ENCODE data around the gene HBG2.

HBG2 gene

DNA sequence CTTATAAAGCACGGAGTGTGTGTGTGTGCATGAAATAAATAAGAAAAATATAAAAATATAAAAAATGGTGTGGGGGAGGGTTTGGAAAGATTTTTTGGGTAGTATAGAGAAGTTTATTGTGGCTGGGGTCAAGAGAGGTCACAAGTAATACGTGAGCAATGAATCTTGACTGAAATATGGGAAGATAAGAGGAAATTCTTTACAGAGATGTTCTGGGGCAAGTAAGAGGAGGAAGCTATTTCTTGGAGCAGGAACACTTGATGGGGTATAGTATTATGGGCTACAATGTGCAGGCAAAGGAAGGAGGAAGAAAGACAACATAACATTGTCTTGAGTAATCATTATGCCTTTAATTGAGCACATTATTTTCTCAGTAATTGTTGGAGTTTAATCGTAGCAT lies 22.4 kb downstream of the HBG2 start:
- H3K27me3 ChIP-seq (ENCODE audit: insufficient read depth, low read length, poor library complexity, severe bottlenecking) = no peaks in the 10 kb centered on the region
- H3K79me2 ChIP-seq (ENCODE audit: insufficient read depth, low read length) = no peaks in the 10 kb centered on the region
- no peak overlapping the region for H2AFZ ChIP-seq (ENCODE audit: low read length)
- TF ChIP-seq, protein P1, sequence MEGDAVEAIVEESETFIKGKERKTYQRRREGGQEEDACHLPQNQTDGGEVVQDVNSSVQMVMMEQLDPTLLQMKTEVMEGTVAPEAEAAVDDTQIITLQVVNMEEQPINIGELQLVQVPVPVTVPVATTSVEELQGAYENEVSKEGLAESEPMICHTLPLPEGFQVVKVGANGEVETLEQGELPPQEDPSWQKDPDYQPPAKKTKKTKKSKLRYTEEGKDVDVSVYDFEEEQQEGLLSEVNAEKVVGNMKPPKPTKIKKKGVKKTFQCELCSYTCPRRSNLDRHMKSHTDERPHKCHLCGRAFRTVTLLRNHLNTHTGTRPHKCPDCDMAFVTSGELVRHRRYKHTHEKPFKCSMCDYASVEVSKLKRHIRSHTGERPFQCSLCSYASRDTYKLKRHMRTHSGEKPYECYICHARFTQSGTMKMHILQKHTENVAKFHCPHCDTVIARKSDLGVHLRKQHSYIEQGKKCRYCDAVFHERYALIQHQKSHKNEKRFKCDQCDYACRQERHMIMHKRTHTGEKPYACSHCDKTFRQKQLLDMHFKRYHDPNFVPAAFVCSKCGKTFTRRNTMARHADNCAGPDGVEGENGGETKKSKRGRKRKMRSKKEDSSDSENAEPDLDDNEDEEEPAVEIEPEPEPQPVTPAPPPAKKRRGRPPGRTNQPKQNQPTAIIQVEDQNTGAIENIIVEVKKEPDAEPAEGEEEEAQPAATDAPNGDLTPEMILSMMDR (conservative IDR thresholded peaks at IDR 0.05; ENCODE audit: low read length) = no peak
- no peak for TF ChIP-seq EZH2phosphoT487 (IDR thresholded peaks at IDR 0.05; ENCODE audit: borderline replicate concordance)
- H3K4me2 ChIP-seq (ENCODE audit: low read depth, low read length, poor library complexity, severe bottlenecking) = no peak overlapping the region
- no peaks in the 10 kb centered on the region for H3K9me3 ChIP-seq (ENCODE audit: insufficient read depth, low read depth, low read length)
- H3K9me2 ChIP-seq (replicated peaks; ENCODE audit: low read depth, low read length) = no peaks in the 10 kb centered on the region
- no peak overlapping the region for H3K4me3 ChIP-seq (ENCODE audit: low read length, poor library complexity, severe bottlenecking)
- no peak overlapping the region for H3K9ac ChIP-seq (ENCODE audit: low read depth, low read length, poor library complexity, severe bottlenecking)
- no peaks in the 10 kb centered on the region for H3K4me1 ChIP-seq (ENCODE audit: insufficient read depth, low read length, poor library complexity, severe bottlenecking)
- no peaks in the 10 kb centered on the region for H3F3A ChIP-seq (ENCODE audit: low read depth)
- no peaks in the 10 kb centered on the region for H3K36me3 ChIP-seq (ENCODE audit: insufficient read depth, low read length)
- H4K20me1 ChIP-seq (ENCODE audit: insufficient read depth, low read length, poor library complexity, severe bottlenecking) = no peaks in the 10 kb centered on the region

DNA sequence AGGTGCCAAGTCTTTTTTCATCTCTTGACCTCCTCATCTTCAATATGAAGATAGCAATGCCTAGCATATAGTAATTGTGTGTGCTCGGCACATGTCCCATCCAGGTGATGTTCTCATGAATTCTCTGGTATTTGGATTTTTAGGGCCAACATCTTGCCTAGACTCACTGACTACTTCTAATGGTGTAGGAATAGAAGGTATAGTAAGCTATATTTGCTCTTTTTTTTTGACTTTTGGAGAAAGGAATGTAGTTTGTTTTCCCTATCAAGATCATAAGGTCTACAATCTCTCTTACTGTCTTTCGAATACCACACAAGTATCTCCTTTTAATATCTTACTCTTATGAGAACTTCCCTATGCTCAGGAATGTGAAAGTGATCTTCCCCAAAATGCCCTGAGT lies 23.5 kb downstream of the HBG2 start:
- Histone ChIP-seq H2AFZ (ENCODE audit: low read length) (no peak overlapping the region), H3K4me2 (ENCODE audit: low read depth, low read length, poor library complexity, severe bottlenecking) (no peak overlapping the region), H3K79me2 (ENCODE audit: insufficient read depth, low read length) (no peaks in the 10 kb centered on the region)

DNA sequence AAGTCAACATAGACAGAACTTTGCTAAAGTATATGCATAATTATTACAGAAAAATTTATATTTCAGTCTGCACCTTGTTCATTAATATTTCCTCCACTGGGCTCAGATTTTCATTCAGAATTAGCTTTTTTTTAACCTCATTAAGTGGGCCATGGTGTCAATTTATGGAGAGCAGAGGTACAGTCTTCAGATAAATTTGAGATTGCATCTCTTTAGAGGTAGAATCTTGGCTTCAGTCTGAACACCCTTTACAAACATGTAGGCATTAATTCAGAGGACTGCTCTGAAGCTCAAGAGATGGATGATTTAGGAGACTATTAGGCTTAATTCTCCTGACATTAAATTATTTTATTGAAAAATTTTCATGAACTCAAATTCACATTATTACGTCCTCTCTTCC lies 24.3 kb downstream of the HBG2 start:
- no peak overlapping the region for H3K9ac ChIP-seq (ENCODE audit: low read depth, low read length, poor library complexity, severe bottlenecking)
- no peaks in the 10 kb centered on the region for H3K9me3 ChIP-seq (ENCODE audit: insufficient read depth, low read depth, low read length)
- H3K9me2 ChIP-seq (replicated peaks; ENCODE audit: low read depth, low read length) = no peaks in the 10 kb centered on the region
- H3K4me3 ChIP-seq (ENCODE audit: low read length, poor library complexity, severe bottlenecking) = no peak overlapping the region
- no peak overlapping the region for H2AFZ ChIP-seq (ENCODE audit: low read length)
- H3K36me3 ChIP-seq (ENCODE audit: insufficient read depth, low read length) = no peaks in the 10 kb centered on the region
- no peaks in the 10 kb centered on the region for H4K20me1 ChIP-seq (ENCODE audit: insufficient read depth, low read length, poor library complexity, severe bottlenecking)
- no peaks in the 10 kb centered on the region for H3K27me3 ChIP-seq (ENCODE audit: insufficient read depth, low read length, poor library complexity, severe bottlenecking)
- no peaks in the 10 kb centered on the region for H3F3A ChIP-seq (ENCODE audit: low read depth)
- TF ChIP-seq, protein P1 (conservative IDR thresholded peaks at IDR 0.05; ENCODE audit: low read length) = no peak
- TF ChIP-seq EZH2phosphoT487 (IDR thresholded peaks at IDR 0.05; ENCODE audit: borderline replicate concordance) = no peak
- no peaks in the 10 kb centered on the region for H3K4me1 ChIP-seq (ENCODE audit: insufficient read depth, low read length, poor library complexity, severe bottlenecking)
- no peaks in the 10 kb centered on the region for H3K79me2 ChIP-seq (ENCODE audit: insufficient read depth, low read length)
- no peak overlapping the region for H3K4me2 ChIP-seq (ENCODE audit: low read depth, low read length, poor library complexity, severe bottlenecking)

More for the DNA sequence above, 23.5 kb downstream of the HBG2 start:
- no peaks in the 10 kb centered on the region for H3K9me2 ChIP-seq (replicated peaks; ENCODE audit: low read depth, low read length)
- TF ChIP-seq, protein P1 (conservative IDR thresholded peaks at IDR 0.05; ENCODE audit: low read length) = no peak
- no peak overlapping the region for H3K4me3 ChIP-seq (ENCODE audit: low read length, poor library complexity, severe bottlenecking)
- no peaks in the 10 kb centered on the region for H4K20me1 ChIP-seq (ENCODE audit: insufficient read depth, low read length, poor library complexity, severe bottlenecking)
- H3F3A ChIP-seq (ENCODE audit: low read depth) = no peaks in the 10 kb centered on the region
- H3K4me1 ChIP-seq (ENCODE audit: insufficient read depth, low read length, poor library complexity, severe bottlenecking) = no peaks in the 10 kb centered on the region
- no peak overlapping the region for H3K9ac ChIP-seq (ENCODE audit: low read depth, low read length, poor library complexity, severe bottlenecking)
- H3K9me3 ChIP-seq (ENCODE audit: insufficient read depth, low read depth, low read length) = no peaks in the 10 kb centered on the region
- H3K27me3 ChIP-seq (ENCODE audit: insufficient read depth, low read length, poor library complexity, severe bottlenecking) = no peaks in the 10 kb centered on the region
- no peaks in the 10 kb centered on the region for H3K36me3 ChIP-seq (ENCODE audit: insufficient read depth, low read length)

All from Loucy (cell line).